GM12878 (cell line): Measurements from ENCODE around the gene THAP2. TPM values are rescaled to one million over a fixed set of nuclear protein-coding genes. Genes with fewer than 3 reads are reported as not detected.

Source experiments
- ATAC-seq: fragments of 200-7000 bp; cut with Tn5 transposase; 3 replicates; pipeline ENCODE4 v1.9.1; 2020; ENCODE audit warnings: mild to moderate bottlenecking, moderate library complexity
- BruUV-seq: library from RNA; stranded (reverse); fragments of 400-500 nt; replicated peaks from 2 replicates; lab custom pipeline; 2021; lab: Mats Ljungman, UMichigan
- CTCF ChIA-PET: fragments of 300-600 bp; sonication (Branson Sonifier 250); formaldehyde crosslinking; extraction: SDS; loops from one replicate; lab custom pipeline; 2021; ENCODE audit warnings: inconsistent platforms; lab: Yijun Ruan, JAX
- POLR2A ChIA-PET: fragments of 350-600 bp; formaldehyde crosslinking; extraction: SDS; loops from one replicate; lab custom pipeline; 2021; ENCODE audit warnings: inconsistent platforms; lab: Charles Lee
- RAD21 ChIA-PET: fragments of 300-600 bp; sonication (Branson Sonifier 250); formaldehyde crosslinking; loops from one replicate; lab custom pipeline; 2023; ENCODE audit warnings: antibody characterized with exemption; ENCODE audit not compliant: unreplicated experiment; lab: Charles Lee
- SMC1A ChIA-PET: fragments of 300-600 bp; sonication (Branson Sonifier 250); formaldehyde crosslinking; loops from one replicate; lab custom pipeline; 2023; ENCODE audit not compliant: unreplicated experiment, uncharacterized antibody; lab: Charles Lee
- DNase-seq: peaks from one replicate; pipeline ENCODE4 v3.0.0-alpha.2; 2011; ENCODE audit warnings: low read depth, low spot score
- FAIRE-seq: peaks from 3 replicates; lab custom pipeline; 2011; peaks lifted over from hg19 to GRCh38; lab: Jason Lieb, UNC
- H2AFZ ChIP-seq: 2 replicates; pipeline ENCODE4 v1.6.0; 2011; ENCODE audit warnings: low read depth, low read length, control low read depth; ENCODE audit not compliant: control insufficient read depth
- H3K27ac ChIP-seq: 2 replicates; pipeline ENCODE4 v1.5.1; 2011; ENCODE audit warnings: control low read depth; ENCODE audit not compliant: control insufficient read depth, insufficient read depth
- H3K27me3 ChIP-seq, 2 experiments: replicated peaks in 1 of 2; 2 replicates each; pipeline versions ENCODE4 v1.6.0 to v1.6.1; 2011; ENCODE audit warnings: low read length in 1 of 2; ENCODE audit not compliant: control insufficient read depth in 2 of 2, insufficient read depth in 2 of 2
- H3K36me3 ChIP-seq, 2 experiments: 2 replicates each; pipeline ENCODE4 v1.5.1; 2011; ENCODE audit warnings: low read length in 1 of 2; ENCODE audit not compliant: control insufficient read depth in 2 of 2, insufficient read depth in 2 of 2
- H3K4me1 ChIP-seq: 2 replicates; pipeline ENCODE4 v1.6.1; 2011; ENCODE audit warnings: mild to moderate bottlenecking, low read length, moderate library complexity, mixed read lengths; ENCODE audit not compliant: control insufficient read depth, insufficient read depth
- H3K4me2 ChIP-seq: 2 replicates; pipeline ENCODE4 v1.6.0; 2011; ENCODE audit warnings: control low read depth; ENCODE audit not compliant: control insufficient read depth, insufficient read depth
- H3K4me3 ChIP-seq: fragments of 200-600 bp; sonication (generic); 2 replicates; pipeline ENCODE4 v1.5.1; 2016
- H3K79me2 ChIP-seq: 2 replicates; pipeline ENCODE4 v1.6.0; 2011; ENCODE audit warnings: low read length; ENCODE audit not compliant: control insufficient read depth, insufficient read depth
- H3K9ac ChIP-seq: 2 replicates; pipeline ENCODE4 v1.8.0; 2011; ENCODE audit warnings: low read length, control low read depth, mixed read lengths; ENCODE audit not compliant: control insufficient read depth, insufficient read depth
- H3K9me3 ChIP-seq: replicated peaks from 3 replicates; pipeline ENCODE4 v1.5.1; 2011; ENCODE audit warnings: mild to moderate bottlenecking, low read length; ENCODE audit not compliant: control insufficient read depth, insufficient read depth
- H4K20me1 ChIP-seq: 2 replicates; pipeline ENCODE4 v1.6.0; 2011; ENCODE audit not compliant: control insufficient read depth, insufficient read depth
- BHLHE40 ChIP-seq, 2 experiments: fragments of 450-650 bp in 1 of 2; IDR thresholded peaks; 2 replicates each; pipeline ENCODE4 v1.6.1; 2011 to 2017; ENCODE audit warnings: low read depth in 2 of 2, borderline replicate concordance in 1 of 2, improper control_type of control experiment in 1 of 2, low read length in 1 of 2, mild to moderate bottlenecking in 1 of 2
- DPF2 ChIP-seq: fragments of 450-650 bp; IDR thresholded peaks from 2 replicates; pipeline ENCODE4 v1.6.1; 2017; ENCODE audit warnings: mild to moderate bottlenecking
- ESRRA ChIP-seq: IDR thresholded peaks from 2 replicates; pipeline ENCODE4 v1.6.1; 2012; ENCODE audit warnings: mild to moderate bottlenecking, low read length, improper control_type of control experiment
- GATAD2B ChIP-seq: fragments of 450-650 bp; conservative IDR thresholded peaks from 2 replicates; pipeline ENCODE4 v1.6.1; 2017; ENCODE audit warnings: low read depth, mild to moderate bottlenecking, moderate library complexity
- HDAC2 ChIP-seq: fragments of 200-600 bp; sonication (generic); IDR thresholded peaks from 2 replicates; pipeline ENCODE4 v1.6.1; 2017
- NR2C1 ChIP-seq: fragments of 450-650 bp; IDR thresholded peaks from 2 replicates; pipeline ENCODE4 v1.6.1; 2017; ENCODE audit warnings: antibody characterized with exemption, mild to moderate bottlenecking, moderate library complexity
- RELA ChIP-seq: fragments of 450-650 bp; IDR thresholded peaks from 2 replicates; pipeline ENCODE4 v1.8.0; 2014; ENCODE audit warnings: borderline replicate concordance; ENCODE audit not compliant: partially characterized antibody
- SMAD1 ChIP-seq: fragments of 450-650 bp; IDR thresholded peaks from 2 replicates; pipeline ENCODE4 v1.6.1; 2018; ENCODE audit warnings: mild to moderate bottlenecking, low read depth; ENCODE audit not compliant: partially characterized antibody
- SMARCA5 ChIP-seq: fragments of 450-650 bp; IDR thresholded peaks from 2 replicates; pipeline ENCODE4 v1.6.1; 2017; ENCODE audit warnings: mild to moderate bottlenecking
- ZBED1 ChIP-seq: IDR thresholded peaks from 2 replicates; pipeline ENCODE4 v1.6.1; 2016; ENCODE audit warnings: borderline replicate concordance
- WGBS: methylation state at CpG from one replicate; pipeline ENCODE4 v1.1.6; 2016; ENCODE audit warnings: low lambda C conversion rate; ENCODE audit not compliant: insufficient replicate concordance, insufficient coverage; ENCODE audit errors: missing lambda C conversion rate; 5-methylcytosine and 5-hydroxymethylcytosine counted together
- in situ Hi-C: fragments of 300-500 bp; cut with MboI; formaldehyde crosslinking; loops from 9 replicates; pipeline ENCODE4 v1.14.3; 2018; ENCODE audit warnings: mixed read lengths
- intact Hi-C: fragments of 100-400 bp; cut with micrococcal nuclease; formaldehyde crosslinking; loops from one replicate; pipeline ENCODE4 v1.14.2; 2022; ENCODE audit not compliant: unreplicated experiment
- polyA plus RNA-seq, 11 experiments: library from polyadenylated mRNA; depleted of rRNA in 4 of 11; unstranded in 6 of 11; stranded (reverse) in 5 of 11; fragments of >200 nt; fragmentation: Nextera tagmentation in 4 of 11; fragmentation: Illumina TruSeq in 1 of 11; extraction: Ambion mirVana in 4 of 11; extraction: Trizol in 1 of 11; gene quantifications; 1 replicate in 1 of 11; 2 replicates in 10 of 11; pipeline versions ENCODE4 v1.2.1 to v1.2.3, GENCODE V29; 2011 to 2016; ENCODE audit warnings: inconsistent platforms in 2 of 11, missing spikeins in 2 of 11, low read depth in 1 of 11
- total RNA-seq, 4 experiments: library from RNA; depleted of rRNA in 3 of 4; stranded (reverse); fragments of >200 nt in 3 of 4; fragmentation: Illumina TruSeq in 1 of 4; extraction: Trizol in 1 of 4; gene quantifications; 2 replicates each; pipeline versions ENCODE4 v1.2.1 to v1.2.3, GENCODE V29; 2013 to 2021
- TF ChIP-seq, protein P1 (sequence below): fragments of 450-650 bp; IDR thresholded peaks from 2 replicates; pipeline ENCODE4 v1.6.1; 2017; ENCODE audit warnings: mild to moderate bottlenecking, moderate library complexity

The THAP2 gene
- total and polyA plus RNA-seq, 10 of the 15 experiments (the other 5 are each of a cell fraction or from before 2014, with no cell fraction given) = 4.1 to 18.0 (median 7.3) TPM

DNA sequence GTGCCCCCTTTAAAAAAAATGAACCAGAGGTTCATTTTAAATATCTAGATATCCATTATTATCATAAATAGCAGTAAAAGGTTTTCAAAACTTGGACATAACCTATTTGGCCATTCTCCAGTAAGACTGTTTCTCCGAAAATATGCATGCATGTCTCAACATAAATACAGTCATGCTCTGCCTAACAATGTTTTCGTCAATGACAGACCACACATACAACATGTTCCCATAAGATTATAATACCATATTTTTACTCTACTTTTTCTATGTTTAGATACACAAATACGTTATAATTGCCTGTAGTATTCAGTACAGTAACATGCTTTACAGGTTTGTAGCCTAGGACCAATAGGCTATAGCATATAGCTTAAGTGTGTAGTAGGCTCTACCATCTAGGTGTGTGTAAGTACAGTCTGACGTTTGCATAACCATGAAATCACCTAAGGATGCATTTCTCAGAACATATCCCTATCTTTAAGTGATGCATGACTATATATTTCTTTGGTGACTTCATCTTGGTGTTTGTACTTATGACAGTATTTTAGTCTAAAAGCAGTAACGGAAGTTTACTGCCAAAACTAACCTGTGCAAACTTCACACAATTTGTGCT lies 25.0 kb downstream of the THAP2 start:
- ATAC-seq = no peak
- Histone ChIP-seq H2AFZ (no peak overlapping the region), H3K9ac (0 out of 2 replicates have a peak overlapping the region, but pooled peaks have one; percentile 57), H3K4me3 (peak overlapping the region; percentile 70), H3K27ac (peak overlapping the region; percentile 77; the same call in 1 of the 2 replicates), H3K4me1 (peaks cover 39% of the 10 kb centered on the region), H3K36me3 (no peaks in the 10 kb centered on the region; a peak in 1 of 4 replicates), H3K9me3 (no peaks in the 10 kb centered on the region), H3K4me2 (peak overlapping the region; percentile 78; the same call in 1 of the 2 replicates), H3K27me3 (no peaks in the 10 kb centered on the region), H4K20me1 (no peaks in the 10 kb centered on the region), H3K79me2 (peaks cover 59% of the 10 kb centered on the region)
- 48% methylated on average over 5 of the region's 5 CpGs for WGBS
- in situ Hi-C loops = no loop called here
- ChIA-PET RAD21 (no interaction called here), CTCF (interaction anchor here (6.2 to 6.7 kb wide), 2 partner anchors 26 to 57 kb away, joined by 83 to 131 read pairs; partner anchors contain the start of genes THAP2 and ZFC3H1), POLR2A (interaction anchor here (4.2 to 6.0 kb wide), 2 partner anchors 26 to 66 kb away, joined by 22 to 93 read pairs; partner anchors contain the start of genes RAB21, THAP2 and ZFC3H1), SMC1A (interaction anchor here (1.0 to 2.2 kb wide), 2 partner anchors 25 to 52 kb away, joined by 3 to 8 read pairs; partner anchors contain the start of genes THAP2 and ZFC3H1)
- no TSS peak for BruUV-seq
- no peak for FAIRE-seq
- DNase-seq = no peak
- intact Hi-C loops = no loop called here
- no peak for TF ChIP-seq SMARCA5
- no peak for TF ChIP-seq RELA

DNA sequence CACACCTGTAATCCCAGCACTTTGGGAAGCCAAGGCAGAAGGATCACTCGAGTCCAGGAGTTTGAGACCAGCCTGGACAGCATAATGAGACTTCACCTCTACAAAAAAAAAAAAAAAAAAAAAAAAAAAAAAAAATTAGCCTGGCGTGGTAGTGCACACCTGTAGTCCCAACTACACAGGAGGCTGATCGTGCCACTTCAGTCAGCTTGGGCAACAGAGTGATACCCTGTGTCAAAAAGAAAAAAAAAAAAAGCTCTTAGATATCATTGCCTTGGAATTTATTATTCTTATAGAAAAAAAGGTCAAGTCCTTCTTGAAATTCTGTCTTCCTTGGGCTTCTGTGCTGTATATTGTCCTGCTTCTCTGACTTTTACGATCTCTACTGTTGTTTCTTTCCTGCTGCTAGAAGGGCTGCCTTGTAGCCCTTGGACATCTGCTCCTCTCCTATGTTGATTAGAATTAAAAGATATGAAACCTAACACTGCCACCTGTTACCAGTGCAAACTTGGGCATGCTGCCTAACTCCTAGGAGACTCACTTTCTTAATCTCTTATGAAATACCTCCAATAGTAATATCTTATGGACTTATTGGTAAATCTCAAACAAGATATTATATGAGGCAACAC lies 27.5 kb downstream of the THAP2 start:
- FAIRE-seq = no peak
- Histone ChIP-seq H3K27ac (no peak overlapping the region), H4K20me1 (no peaks in the 10 kb centered on the region), H3K4me1 (peaks cover 39% of the 10 kb centered on the region), H3K79me2 (peaks cover 55% of the 10 kb centered on the region), H3K36me3 (no peaks in the 10 kb centered on the region; a peak in 1 of 4 replicates), H3K4me2 (peak overlapping the region; percentile 77), H3K9ac (no peak overlapping the region), H3K4me3 (no peak overlapping the region), H3K9me3 (no peaks in the 10 kb centered on the region), H3K27me3 (no peaks in the 10 kb centered on the region), H2AFZ (no peak overlapping the region; the same call in 1 of the 2 replicates)
- 62% methylated on average over 3 of the region's 4 CpGs for WGBS
- no peak for ATAC-seq
- BruUV-seq = no TSS peak
- TF ChIP-seq, protein P1, sequence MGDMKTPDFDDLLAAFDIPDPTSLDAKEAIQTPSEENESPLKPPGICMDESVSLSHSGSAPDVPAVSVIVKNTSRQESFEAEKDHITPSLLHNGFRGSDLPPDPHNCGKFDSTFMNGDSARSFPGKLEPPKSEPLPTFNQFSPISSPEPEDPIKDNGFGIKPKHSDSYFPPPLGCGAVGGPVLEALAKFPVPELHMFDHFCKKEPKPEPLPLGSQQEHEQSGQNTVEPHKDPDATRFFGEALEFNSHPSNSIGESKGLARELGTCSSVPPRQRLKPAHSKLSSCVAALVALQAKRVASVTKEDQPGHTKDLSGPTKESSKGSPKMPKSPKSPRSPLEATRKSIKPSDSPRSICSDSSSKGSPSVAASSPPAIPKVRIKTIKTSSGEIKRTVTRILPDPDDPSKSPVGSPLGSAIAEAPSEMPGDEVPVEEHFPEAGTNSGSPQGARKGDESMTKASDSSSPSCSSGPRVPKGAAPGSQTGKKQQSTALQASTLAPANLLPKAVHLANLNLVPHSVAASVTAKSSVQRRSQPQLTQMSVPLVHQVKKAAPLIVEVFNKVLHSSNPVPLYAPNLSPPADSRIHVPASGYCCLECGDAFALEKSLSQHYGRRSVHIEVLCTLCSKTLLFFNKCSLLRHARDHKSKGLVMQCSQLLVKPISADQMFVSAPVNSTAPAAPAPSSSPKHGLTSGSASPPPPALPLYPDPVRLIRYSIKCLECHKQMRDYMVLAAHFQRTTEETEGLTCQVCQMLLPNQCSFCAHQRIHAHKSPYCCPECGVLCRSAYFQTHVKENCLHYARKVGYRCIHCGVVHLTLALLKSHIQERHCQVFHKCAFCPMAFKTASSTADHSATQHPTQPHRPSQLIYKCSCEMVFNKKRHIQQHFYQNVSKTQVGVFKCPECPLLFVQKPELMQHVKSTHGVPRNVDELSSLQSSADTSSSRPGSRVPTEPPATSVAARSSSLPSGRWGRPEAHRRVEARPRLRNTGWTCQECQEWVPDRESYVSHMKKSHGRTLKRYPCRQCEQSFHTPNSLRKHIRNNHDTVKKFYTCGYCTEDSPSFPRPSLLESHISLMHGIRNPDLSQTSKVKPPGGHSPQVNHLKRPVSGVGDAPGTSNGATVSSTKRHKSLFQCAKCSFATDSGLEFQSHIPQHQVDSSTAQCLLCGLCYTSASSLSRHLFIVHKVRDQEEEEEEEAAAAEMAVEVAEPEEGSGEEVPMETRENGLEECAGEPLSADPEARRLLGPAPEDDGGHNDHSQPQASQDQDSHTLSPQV = no peak
- TF ChIP-seq ZBED1 = no peak
- TF ChIP-seq DPF2 = no peak
- TF ChIP-seq BHLHE40 (IDR thresholded peaks at IDR 0.05; ENCODE audit: borderline replicate concordance in 1 of 2, low read depth in 2 of 2, low read length in 1 of 2) = no peak
- no peak for TF ChIP-seq GATAD2B
- TF ChIP-seq NR2C1 = no peak
- TF ChIP-seq ESRRA = no peak
- TF ChIP-seq SMAD1 = no peak
- no peak for TF ChIP-seq HDAC2
- DNase-seq = no peak
- ChIA-PET CTCF (interaction anchor here (0.9 kb wide), 1 partner anchor 27 kb away, joined by 4 read pairs; the partner anchor contains the start of gene THAP2), RAD21 (no interaction called here), SMC1A (no interaction called here), POLR2A (no interaction called here)
- in situ Hi-C loops (no loop called here), intact Hi-C loops (no loop called here)
